Measurements from ENCODE around the gene KRTAP10-5.
"Not testable (repeated sequence)": the region's sequence is repeated elsewhere in the genome, so short reads cannot be mapped to it uniquely, and the experiment has no call there.

Gene KRTAP10-5

DNA sequence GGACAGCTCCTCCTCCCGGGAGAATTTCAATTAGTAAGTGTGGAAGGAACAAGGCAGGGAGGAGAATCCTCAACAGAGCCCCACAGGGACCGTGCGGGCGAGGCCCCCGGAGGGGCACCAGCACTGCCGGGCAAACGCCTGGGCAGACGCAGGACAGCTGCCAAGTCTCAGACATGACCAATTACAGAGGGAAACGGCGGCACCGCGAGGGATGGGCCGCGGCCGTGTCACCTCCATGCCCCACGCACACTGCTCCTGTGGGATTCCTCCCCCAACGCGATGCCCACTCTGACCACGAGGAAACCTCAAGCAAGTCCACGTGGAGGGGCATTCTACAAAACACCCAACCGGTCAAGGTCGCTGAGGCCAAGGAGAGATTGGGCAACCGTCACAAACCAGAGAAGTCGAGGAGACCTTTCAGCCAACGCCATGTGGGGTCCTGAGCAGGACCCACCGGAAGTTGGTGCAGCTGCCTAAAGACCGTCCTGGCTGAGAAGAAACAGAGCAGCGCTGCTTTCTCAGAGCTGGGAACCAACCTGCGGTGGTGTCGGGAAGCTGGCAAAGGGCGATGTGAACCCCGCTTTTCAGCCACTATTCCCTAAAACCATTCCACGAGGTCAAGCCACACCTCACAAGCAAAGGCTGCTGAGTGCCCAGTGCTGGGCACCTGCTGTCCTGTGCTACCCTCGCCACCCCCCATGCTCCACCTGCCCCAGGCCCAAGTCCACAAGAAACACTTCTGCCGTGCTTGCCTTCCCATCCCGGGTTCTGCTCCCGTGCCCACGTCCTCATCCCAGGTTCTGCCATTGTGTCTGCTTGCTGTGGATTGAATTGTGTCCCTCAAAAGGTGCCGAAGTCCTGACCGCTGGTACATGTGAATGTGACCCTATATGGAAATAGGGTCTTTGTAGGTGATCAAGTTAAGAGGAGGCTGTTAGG, 8.3 kb downstream of the KRTAP10-5 start:
- no peak for DNase-seq (ENCODE audit: low spot score)

DNA sequence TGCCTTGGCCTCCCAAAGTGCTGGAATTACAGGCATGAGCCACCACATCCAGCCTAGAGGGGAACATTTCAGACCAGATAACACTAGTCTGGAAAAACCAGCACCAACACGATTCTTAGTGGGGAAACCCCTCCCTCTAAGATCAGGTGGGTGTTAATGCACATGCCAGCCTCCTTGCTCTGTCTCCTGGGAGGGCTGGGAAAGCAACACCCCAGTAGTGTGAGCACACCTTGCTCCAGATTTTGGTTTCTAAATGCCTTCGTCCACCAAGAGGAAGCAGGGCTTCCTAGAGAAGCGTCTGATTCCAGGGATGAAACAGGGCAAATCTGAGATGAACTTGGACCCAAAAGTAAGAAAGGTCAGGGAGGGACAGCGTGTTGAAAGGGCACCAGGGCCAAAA, 9.1 kb downstream of the KRTAP10-5 start:
- no peak for DNase-seq (ENCODE audit: low spot score)

DNA sequence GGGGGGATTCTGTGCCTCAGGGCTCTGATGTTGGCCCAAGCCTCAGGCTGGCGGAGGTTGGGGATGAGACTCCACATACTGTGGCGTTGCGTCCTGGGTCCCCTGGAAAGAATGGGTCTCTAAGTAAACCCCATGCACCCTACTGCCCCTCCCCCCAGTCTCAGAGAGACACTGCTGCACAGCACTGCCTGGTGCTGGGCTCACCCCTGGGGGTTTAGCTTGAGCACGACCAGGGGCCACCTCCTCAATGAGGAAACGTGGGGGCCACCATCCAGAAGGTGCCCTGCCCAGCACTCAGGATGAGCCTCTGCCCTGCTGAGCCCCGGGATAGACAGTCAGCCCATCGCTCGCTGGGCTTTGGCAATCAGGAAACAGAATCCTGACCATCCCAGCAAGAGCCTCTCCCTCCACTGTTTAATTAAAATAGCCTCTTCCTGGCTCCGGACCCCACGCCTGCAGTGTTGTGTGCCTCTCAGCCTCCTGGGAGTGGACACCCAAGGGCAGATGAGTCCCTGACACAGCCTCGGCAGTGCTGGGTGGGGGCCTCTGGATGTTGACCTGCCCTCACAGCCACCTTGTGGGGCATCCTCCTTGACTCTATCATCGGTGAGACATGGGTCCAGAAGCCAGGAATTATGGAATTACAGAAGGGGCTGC, 10.4 kb downstream of the KRTAP10-5 start:
- DNase-seq (ENCODE audit: low spot score) = no peak

DNA sequence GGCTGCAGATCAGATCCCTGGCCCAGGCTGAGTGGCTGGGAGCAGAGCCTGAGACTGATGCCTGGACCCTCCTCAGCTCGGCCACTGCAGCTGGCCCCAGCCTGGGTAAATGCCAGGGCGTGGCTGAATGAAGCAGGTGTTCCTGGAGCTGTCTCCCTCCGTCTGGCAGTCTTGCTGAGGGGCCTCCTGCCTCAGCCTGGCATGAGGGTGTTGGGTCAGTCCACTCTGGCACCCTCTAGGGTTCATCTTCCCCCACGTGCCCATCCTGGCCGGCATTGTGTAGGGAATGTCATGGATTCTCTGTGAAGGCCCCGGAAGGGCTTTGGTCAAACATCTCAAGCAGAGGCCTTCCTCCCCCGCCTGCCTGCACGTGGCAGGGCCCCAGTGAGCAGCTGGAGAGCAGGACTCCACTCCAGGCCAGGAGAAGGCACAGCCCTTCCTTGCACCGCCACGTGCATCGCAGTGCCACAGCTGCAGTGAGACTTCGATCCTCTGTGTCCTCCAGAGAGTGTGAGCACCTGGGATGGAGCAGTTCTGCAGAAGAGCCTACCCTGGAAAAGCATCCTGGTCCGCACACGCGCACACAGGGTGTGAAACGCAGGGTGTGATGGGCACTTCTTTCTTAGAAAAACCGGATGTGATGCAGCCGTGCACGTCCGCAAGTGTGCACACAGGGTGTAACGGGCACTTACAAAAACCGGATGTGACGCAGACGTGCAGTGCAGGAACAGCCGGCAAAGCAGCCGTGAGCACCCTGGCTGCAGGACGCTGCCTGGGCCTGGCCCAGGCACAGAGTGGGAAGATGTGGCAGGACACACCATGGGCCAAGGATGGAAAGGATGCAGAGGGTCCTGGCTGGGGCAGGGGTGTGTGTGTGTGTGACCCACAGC, 11.5 kb downstream of the KRTAP10-5 start:
- no peak for DNase-seq (ENCODE audit: low spot score)

GRCh38 chr21:44568261-44568660, 12.1 kb downstream of the KRTAP10-5 start:
- no peak for DNase-seq (ENCODE audit: low spot score)

DNA sequence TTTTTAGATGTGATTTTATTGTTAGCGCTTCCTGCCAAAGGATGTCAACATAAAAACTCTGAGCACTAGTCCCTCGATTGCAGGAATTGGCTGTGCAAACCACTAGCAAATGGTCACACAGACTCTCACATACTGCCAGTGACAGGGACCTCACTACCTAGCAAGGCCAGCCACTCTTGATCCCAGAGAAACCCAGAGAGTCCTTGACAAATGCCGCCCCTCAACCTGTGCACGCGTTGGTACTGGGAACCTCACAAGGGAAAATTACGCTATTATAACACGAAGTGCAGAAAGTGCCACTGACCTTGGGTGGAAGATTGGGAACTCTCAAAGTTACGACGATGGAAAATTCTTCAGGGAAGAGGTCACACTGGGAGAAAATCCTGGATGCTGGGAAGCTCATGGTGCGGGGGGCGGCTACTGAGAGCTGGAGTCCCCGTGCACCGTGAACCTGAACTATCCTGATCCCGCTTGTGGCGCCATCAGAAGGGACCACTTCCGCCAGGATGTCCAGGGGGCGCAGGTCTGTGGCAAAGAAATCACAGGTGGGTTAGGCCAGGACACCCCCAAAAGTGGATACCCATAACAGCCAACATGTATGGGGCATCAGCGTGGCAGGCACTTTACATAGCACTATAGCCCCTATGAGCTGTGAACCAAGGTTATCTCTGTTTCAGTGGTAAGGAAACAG, 12.8 kb downstream of the KRTAP10-5 start:
- no peak for DNase-seq (ENCODE audit: low spot score)

- DNase-seq (ENCODE audit: low spot score) = no peak
These were observed 14.0 kb downstream of the KRTAP10-5 start for GRCh38 chr21:44566403-44566802.

GRCh38 chr21:44564886-44565598, 15.4 kb downstream of the KRTAP10-5 start:
- DNase-seq (ENCODE audit: low spot score) = no peak

- DNase-seq (ENCODE audit: low spot score) = no peak
These were observed 16.3 kb downstream of the KRTAP10-5 start for GRCh38 chr21:44564099-44564498.

GRCh38 chr21:44558695-44559094, 21.7 kb downstream of the KRTAP10-5 start, which contains the start of gene KRTAP10-3:
TSS of gene KRTAP10-3 (minus strand) at chr21:44558795. CDS start at chr21:44558715, 80 bp downstream.
- DNase-seq (ENCODE audit: low spot score) = no peak

GRCh38 chr21:44558329-44558675, 22.1 kb downstream of the KRTAP10-5 start:
- DNase-seq (ENCODE audit: low spot score) = not testable (repeated sequence)

DNA sequence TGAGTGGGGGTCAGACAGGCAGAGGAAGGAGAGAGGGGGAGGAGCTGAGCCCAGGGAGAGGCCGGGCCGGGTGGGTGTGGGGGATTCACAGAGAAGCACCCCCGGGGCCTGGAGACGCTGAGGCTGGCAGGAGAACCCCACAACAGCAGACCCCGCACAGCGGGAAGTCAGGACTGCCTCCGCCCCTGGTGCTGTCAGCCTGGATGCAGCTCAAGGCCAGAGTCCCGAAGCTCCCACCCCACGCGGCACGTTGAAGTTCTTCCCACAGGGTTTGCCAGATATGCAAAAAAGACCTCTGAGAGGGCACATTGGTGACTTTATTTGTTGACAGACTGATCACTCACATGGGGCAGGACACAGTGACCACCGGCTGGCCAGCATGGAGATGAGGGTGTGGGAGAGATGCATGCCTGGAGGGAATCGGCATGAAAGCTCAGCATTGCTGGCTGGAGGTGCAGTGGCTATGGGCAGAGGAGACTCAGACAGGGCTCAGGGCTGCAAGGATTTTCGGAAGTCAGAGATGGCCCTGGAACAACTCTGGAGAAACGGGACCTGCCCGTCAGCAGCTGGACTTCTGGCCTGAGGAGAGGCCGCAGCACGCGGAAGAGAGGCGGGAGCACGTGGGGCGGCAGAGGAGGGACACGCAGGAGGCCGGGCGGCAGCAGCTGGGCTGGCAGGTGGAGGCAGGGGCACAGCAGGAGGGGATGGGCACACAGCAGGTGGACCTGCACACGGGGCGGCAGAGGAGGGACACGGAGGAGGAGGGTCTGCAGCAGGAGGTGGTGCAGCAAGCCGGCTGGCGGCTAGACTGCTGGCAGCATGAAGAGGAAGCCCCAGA, 22.7 kb downstream of the KRTAP10-5 start:
- DNase-seq (ENCODE audit: low spot score) = no peak

- DNase-seq (ENCODE audit: low spot score) = no peak
These were observed 23.5 kb downstream of the KRTAP10-5 start for GRCh38 chr21:44556879-44557278.

GRCh38 chr21:44555200-44555875, 25.1 kb downstream of the KRTAP10-5 start:
- DNase-seq (ENCODE audit: low spot score) = no peak

DNA sequence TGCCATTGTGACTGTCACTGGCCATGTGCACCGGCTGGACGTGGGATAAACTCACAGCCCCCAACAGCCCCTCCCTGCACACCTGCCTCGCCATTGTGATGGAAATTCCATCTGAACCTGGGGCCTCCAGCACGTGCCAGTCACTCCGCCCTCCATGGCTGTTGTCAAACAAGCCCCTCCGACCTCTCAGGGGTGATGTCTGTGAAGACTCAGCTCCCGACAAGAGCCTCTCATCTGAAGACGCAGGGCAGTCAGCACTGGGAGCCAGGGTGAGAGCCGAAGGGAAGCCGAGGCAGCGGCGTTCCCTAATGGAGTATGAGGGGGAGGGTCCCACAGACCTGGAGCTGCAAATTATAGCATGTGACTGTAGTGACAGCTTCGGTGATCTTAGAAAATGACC, 27.7 kb downstream of the KRTAP10-5 start:
- DNase-seq (ENCODE audit: low spot score) = no peak

GRCh38 chr21:44552136-44552535, 28.3 kb downstream of the KRTAP10-5 start:
- no peak for DNase-seq (ENCODE audit: low spot score)

DNA sequence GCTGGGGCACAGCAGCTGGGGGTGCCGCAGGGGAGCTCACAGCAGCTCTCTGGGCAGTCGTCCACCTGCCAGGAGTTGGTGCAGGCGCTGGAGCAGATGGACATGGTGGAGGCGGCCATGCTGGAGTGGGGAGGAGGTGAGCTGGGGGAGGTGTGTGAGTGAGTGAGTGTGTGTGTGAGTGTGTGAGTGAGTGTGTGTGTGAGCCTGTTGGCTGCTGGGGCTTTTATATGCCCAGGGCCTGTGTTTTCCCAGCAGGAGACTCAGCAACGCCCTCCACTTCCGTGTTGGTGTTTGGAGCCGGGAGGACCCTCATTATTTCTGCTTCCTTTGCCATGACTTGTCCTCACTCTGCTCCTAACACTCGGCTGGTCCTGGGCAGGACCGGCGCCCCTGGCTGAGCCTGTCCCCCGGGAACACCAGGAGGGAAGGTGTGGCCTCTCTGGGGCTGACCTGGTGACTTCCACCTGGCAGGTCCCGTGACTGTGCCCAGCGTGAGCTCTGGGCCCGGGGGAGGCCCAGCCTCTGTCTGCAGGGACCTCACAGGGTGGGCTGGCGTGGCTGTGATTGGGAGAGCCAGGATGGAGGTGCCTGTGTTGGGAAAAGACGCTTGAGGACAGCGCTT, 29.0 kb downstream of the KRTAP10-5 start, which contains the start of gene KRTAP10-2:
KRTAP10-2 (minus strand) TSS at position 166 of the 622 bp plus-strand sequence; CDS start at position 119, 47 bp downstream.
- DNase-seq (ENCODE audit: low spot score) = no peak

GRCh38 chr21:44550807-44551206, 29.6 kb downstream of the KRTAP10-5 start:
- no peak for DNase-seq (ENCODE audit: low spot score)

- DNase-seq (ENCODE audit: low spot score) = not testable (repeated sequence)
These were observed 30.1 kb downstream of the KRTAP10-5 start for GRCh38 chr21:44550285-44550684.

Data from hematopoietic multipotent progenitor cell treated with erythropoietin and hydrocortisone succinate and interleukin-3 and kit ligand, for 15 days (in vitro differentiated cells).